T-helper 1 cell treated with Interleukin-12 subunit alpha and Interleukin-12 subunit beta and Interleukin-4 antibody, amounts not matched to agents 30 μg/mL and 1 μg/mL, for 36 hours (primary cell): Measurements from ENCODE around the gene NAP1L5.

ENCODE experiments used
- H3K27ac Mint-ChIP-seq: one replicate; pipeline ENCODE4 v1.8.0; 2021; ENCODE audit warnings: mild to moderate bottlenecking, mixed read lengths
- H3K27me3 Mint-ChIP-seq: one replicate; pipeline ENCODE4 v1.8.0; 2021; ENCODE audit warnings: low read depth, mixed read lengths
- H3K36me3 Mint-ChIP-seq: one replicate; pipeline ENCODE4 v1.8.0; 2021; ENCODE audit warnings: low read depth, mixed read lengths
- H3K4me1 Mint-ChIP-seq: one replicate; pipeline ENCODE4 v1.8.0; 2021; ENCODE audit warnings: low read depth, mixed read lengths
- H3K4me3 Mint-ChIP-seq: one replicate; pipeline ENCODE4 v1.8.0; 2021; ENCODE audit warnings: mild to moderate bottlenecking, moderate library complexity, mixed read lengths
- H3K9me3 Mint-ChIP-seq: one replicate; pipeline ENCODE4 v1.8.0; 2021; ENCODE audit warnings: mixed read lengths

The NAP1L5 gene, protein sequence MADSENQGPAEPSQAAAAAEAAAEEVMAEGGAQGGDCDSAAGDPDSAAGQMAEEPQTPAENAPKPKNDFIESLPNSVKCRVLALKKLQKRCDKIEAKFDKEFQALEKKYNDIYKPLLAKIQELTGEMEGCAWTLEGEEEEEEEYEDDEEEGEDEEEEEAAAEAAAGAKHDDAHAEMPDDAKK

GRCh38 chr4:88697588-88698329, at the start of gene NAP1L5:
Gene NAP1L5 (minus strand): TSS chr4:88697829. CDS start chr4:88697754, 75 bp downstream.
- Mint-ChIP-seq H3K27ac (peak within 1 kb of the TSS; percentile 85), H3K9me3 (no peaks in the 10 kb centered on the region), H3K4me3 (peak within 1 kb of the TSS; percentile 90), H3K4me1 (peaks cover 13% of the 10 kb centered on the region), H3K27me3 (no peaks in the 10 kb centered on the region), H3K36me3 (peaks cover 7% of the 10 kb centered on the region)

- peaks cover under 1% of the 10 kb centered on the region for H3K27me3 Mint-ChIP-seq
- peaks cover 45% of the 10 kb centered on the region for H3K36me3 Mint-ChIP-seq
- H3K4me3 Mint-ChIP-seq, result no peak overlapping the region
- H3K4me1 Mint-ChIP-seq, result no peaks in the 10 kb centered on the region
- no peaks in the 10 kb centered on the region for H3K9me3 Mint-ChIP-seq
- no peak overlapping the region for H3K27ac Mint-ChIP-seq
Observed at GRCh38 chr4:88747351-88747750, 49.7 kb upstream of the NAP1L5 start.

DNA sequence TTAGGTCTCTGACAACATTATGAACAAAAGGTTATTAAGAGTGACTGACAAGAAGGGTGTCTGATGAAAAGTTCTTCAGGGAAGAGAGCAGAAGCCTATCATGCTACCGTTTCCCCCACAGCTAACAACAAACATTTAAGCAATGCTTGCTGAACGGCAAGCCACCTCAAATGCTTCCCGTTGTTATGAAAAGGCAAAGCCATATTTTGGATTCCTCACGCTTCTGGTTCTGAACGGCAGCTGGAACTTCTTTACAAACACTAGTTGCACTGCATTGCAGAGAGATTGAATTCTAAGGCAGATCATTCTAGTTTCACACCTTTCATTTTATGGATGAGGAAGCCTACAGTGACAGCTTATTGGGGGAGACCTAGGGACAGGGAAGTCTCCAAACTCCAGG, 48.6 kb upstream of the NAP1L5 start:
- peaks cover 45% of the 10 kb centered on the region for H3K36me3 Mint-ChIP-seq
- H3K27ac Mint-ChIP-seq, result no peak overlapping the region
- no peaks in the 10 kb centered on the region for H3K27me3 Mint-ChIP-seq
- no peaks in the 10 kb centered on the region for H3K9me3 Mint-ChIP-seq
- H3K4me1 Mint-ChIP-seq, result no peaks in the 10 kb centered on the region
- H3K4me3 Mint-ChIP-seq, result no peak overlapping the region

DNA sequence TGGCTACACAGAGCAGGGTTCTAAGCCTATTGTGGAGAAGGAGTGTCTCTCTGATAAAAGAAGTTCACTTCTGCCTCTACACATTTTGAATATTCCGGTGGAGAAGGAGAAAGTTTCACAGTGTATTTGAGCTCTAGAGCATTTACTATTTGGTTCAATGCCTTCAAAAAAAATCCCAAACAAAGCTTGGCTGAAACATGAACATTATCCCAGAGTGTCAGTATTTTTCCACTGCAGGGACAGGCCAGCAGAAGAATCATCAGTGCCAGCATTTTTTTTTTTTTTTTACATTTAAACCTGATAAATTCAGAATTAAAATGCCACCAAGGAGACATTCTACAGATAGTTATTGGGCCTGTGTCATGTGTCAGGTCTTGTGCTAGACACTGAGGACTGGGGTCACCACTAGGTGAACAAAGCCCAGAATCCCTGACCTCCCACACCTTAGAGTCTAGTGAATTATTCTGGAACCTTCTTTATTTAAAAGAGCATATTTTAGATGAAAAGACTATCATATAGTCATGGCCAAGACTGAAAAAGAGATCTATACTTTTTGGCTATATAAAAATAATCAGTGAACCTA, 48.0 kb upstream of the NAP1L5 start:
- H3K9me3 Mint-ChIP-seq, result no peaks in the 10 kb centered on the region
- H3K4me1 Mint-ChIP-seq, result no peaks in the 10 kb centered on the region
- no peak overlapping the region for H3K27ac Mint-ChIP-seq
- H3K4me3 Mint-ChIP-seq, result no peak overlapping the region
- no peaks in the 10 kb centered on the region for H3K27me3 Mint-ChIP-seq
- H3K36me3 Mint-ChIP-seq, result peaks cover 45% of the 10 kb centered on the region

GRCh38 chr4:88745175-88745574, 47.5 kb upstream of the NAP1L5 start:
- Mint-ChIP-seq H3K27ac (no peak overlapping the region), H3K36me3 (peaks cover 43% of the 10 kb centered on the region), H3K4me1 (no peaks in the 10 kb centered on the region), H3K4me3 (no peak overlapping the region), H3K9me3 (no peaks in the 10 kb centered on the region), H3K27me3 (no peaks in the 10 kb centered on the region)

- no peak overlapping the region for H3K4me3 Mint-ChIP-seq
- no peaks in the 10 kb centered on the region for H3K9me3 Mint-ChIP-seq
- H3K27ac Mint-ChIP-seq, result no peak overlapping the region
- no peaks in the 10 kb centered on the region for H3K4me1 Mint-ChIP-seq
- H3K27me3 Mint-ChIP-seq, result no peaks in the 10 kb centered on the region
- peaks cover 42% of the 10 kb centered on the region for H3K36me3 Mint-ChIP-seq
Observed at GRCh38 chr4:88744609-88745008, 47.0 kb upstream of the NAP1L5 start.

- Mint-ChIP-seq H3K4me3 (no peak overlapping the region), H3K9me3 (no peaks in the 10 kb centered on the region), H3K27ac (no peak overlapping the region), H3K4me1 (no peaks in the 10 kb centered on the region), H3K27me3 (no peaks in the 10 kb centered on the region), H3K36me3 (peaks cover 37% of the 10 kb centered on the region)
Observed at GRCh38 chr4:88743696-88744095, 46.1 kb upstream of the NAP1L5 start.

GRCh38 chr4:88742561-88742960, 44.9 kb upstream of the NAP1L5 start:
- Mint-ChIP-seq H3K9me3 (no peaks in the 10 kb centered on the region), H3K36me3 (peaks cover 35% of the 10 kb centered on the region), H3K4me3 (no peak overlapping the region), H3K4me1 (peaks cover 5% of the 10 kb centered on the region), H3K27ac (no peak overlapping the region), H3K27me3 (no peaks in the 10 kb centered on the region)

DNA sequence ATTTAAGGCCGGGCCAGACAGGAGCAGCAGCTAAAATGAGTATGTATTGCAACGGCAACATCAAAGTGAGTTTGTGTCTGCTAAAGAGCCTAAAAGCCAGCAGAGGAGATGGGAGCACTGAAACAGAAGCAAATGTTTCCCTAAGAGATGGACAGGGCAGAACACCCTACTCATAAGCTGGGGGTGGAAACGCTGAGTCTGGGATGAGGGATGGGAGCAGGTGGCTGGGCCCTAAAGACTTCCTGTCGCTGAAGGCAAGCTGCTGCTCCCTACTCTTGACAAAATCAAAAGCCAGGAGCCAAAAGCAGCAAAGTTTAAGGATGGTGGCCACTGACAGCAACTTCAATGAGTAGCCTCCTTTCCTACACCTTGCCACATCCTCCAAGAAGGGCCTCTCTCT, 40.6 kb upstream of the NAP1L5 start:
- H3K27ac Mint-ChIP-seq, result no peak overlapping the region
- no peaks in the 10 kb centered on the region for H3K9me3 Mint-ChIP-seq
- no peak overlapping the region for H3K4me3 Mint-ChIP-seq
- H3K4me1 Mint-ChIP-seq, result peaks cover 8% of the 10 kb centered on the region
- peaks cover 19% of the 10 kb centered on the region for H3K36me3 Mint-ChIP-seq
- no peaks in the 10 kb centered on the region for H3K27me3 Mint-ChIP-seq

GRCh38 chr4:88737307-88737941, 39.8 kb upstream of the NAP1L5 start:
- peaks cover 8% of the 10 kb centered on the region for H3K4me1 Mint-ChIP-seq
- H3K36me3 Mint-ChIP-seq, result peaks cover 19% of the 10 kb centered on the region
- H3K27ac Mint-ChIP-seq, result no peak overlapping the region
- no peak overlapping the region for H3K4me3 Mint-ChIP-seq
- H3K27me3 Mint-ChIP-seq, result no peaks in the 10 kb centered on the region
- H3K9me3 Mint-ChIP-seq, result no peaks in the 10 kb centered on the region

GRCh38 chr4:88736264-88736663, 38.6 kb upstream of the NAP1L5 start:
- Mint-ChIP-seq H3K27ac (no peak overlapping the region), H3K36me3 (peaks cover 22% of the 10 kb centered on the region), H3K4me1 (peaks cover 8% of the 10 kb centered on the region), H3K9me3 (no peaks in the 10 kb centered on the region), H3K27me3 (no peaks in the 10 kb centered on the region), H3K4me3 (no peak overlapping the region)

DNA sequence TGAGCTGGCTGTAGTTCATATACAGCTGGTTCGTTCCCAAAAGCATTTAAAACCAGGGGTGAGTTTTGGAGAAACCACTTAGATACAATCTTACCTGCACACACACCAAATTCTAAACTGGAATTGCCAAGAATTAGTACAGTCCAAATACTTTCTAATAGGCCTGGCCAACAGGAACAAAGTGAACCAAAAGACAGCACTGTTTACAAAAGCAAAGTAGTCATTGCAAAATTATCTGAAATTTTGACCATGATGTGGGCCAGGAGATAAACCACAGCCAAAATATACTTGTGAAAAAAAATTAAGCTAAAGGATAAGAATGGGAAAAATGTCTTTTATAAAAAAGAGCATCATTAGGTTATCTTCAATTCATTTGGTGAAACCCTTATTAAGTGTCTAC, 37.9 kb upstream of the NAP1L5 start:
- no peaks in the 10 kb centered on the region for H3K9me3 Mint-ChIP-seq
- no peak overlapping the region for H3K4me3 Mint-ChIP-seq
- peaks cover 8% of the 10 kb centered on the region for H3K4me1 Mint-ChIP-seq
- peaks cover 22% of the 10 kb centered on the region for H3K36me3 Mint-ChIP-seq
- H3K27me3 Mint-ChIP-seq, result no peaks in the 10 kb centered on the region
- no peak overlapping the region for H3K27ac Mint-ChIP-seq

GRCh38 chr4:88734403-88734949, 36.8 kb upstream of the NAP1L5 start:
- Mint-ChIP-seq H3K27ac (no peak overlapping the region), H3K4me1 (peaks cover 8% of the 10 kb centered on the region), H3K36me3 (peaks cover 21% of the 10 kb centered on the region)

DNA sequence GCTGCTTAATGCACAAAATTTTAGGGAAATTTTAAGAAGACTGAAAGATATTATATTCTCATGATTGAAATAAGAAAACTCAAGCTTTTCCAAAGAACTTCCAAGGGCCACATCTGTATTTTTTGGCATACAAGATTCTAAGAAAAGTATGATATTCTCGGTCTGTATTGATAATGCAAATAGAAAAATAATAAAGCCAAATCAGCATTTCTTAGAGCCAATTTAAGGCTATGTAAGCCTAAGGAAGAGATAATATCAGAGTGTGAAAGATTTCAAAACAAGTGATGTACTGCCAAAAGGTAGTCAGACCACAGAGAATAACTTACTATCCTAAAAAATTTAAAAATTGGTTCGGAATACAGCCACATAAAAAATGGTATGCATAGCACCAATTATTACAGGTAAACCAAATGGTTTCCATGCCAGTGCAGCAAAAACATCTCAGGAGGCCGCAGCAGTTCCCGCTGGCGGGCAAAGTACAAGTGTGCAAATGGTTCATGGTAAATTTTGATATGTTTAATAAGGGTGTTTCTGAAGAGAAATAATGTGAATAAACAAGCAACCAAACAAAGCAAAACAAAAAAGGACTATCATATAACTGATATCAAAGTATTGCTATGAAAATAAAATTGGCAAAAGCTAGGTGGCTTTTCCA, 35.2 kb upstream of the NAP1L5 start:
- H3K27ac Mint-ChIP-seq, result no peak overlapping the region
- H3K27me3 Mint-ChIP-seq, result no peaks in the 10 kb centered on the region
- no peaks in the 10 kb centered on the region for H3K9me3 Mint-ChIP-seq
- H3K4me3 Mint-ChIP-seq, result no peak overlapping the region
- peaks cover 6% of the 10 kb centered on the region for H3K4me1 Mint-ChIP-seq
- H3K36me3 Mint-ChIP-seq, result peaks cover 23% of the 10 kb centered on the region

More at GRCh38 chr4:88734403-88734949, 36.8 kb upstream of the NAP1L5 start:
- Mint-ChIP-seq H3K27me3 (no peaks in the 10 kb centered on the region), H3K9me3 (no peaks in the 10 kb centered on the region), H3K4me3 (no peak overlapping the region)
